ENCODE data around the gene APOL3. TPM values are rescaled to one million over a fixed set of nuclear protein-coding genes. Genes with fewer than 3 reads are reported as not detected.
A peak's percentile ranks its signal among the peaks of the same experiment; 100 is the strongest.

The APOL3 gene
- total and polyA plus RNA-seq, 2 of the 13 experiments (the other 11 are each of a cell fraction or from before 2014, with no cell fraction given), result 3.8 to 5.4 TPM

GRCh38 chr22:36165141-36165540 lies 4.6 kb upstream of the APOL3 start:
- ChIA-PET POLR2A (no interaction called here), CTCF (ENCODE audit: low intra/inter-chr PET ratio, low total read pairs) (no interaction called here)
- Histone ChIP-seq H3K36me3 (replicated peaks in 1 of 2; ENCODE audit: control insufficient read depth in 1 of 2, insufficient read depth in 2 of 2, low read length in 2 of 2) (no peaks in the 10 kb centered on the region), H3K9ac (ENCODE audit: insufficient read depth, low read depth, low read length) (no peak overlapping the region), H3K4me3 (replicated peaks in 1 of 3; ENCODE audit: insufficient read depth in 1 of 3, low read depth in 2 of 3, low read length in 3 of 3) (no peak overlapping the region), H3K4me2 (ENCODE audit: low read depth, low read length) (peak overlapping the region; percentile 26), H4K20me1 (ENCODE audit: insufficient read depth, low read length) (no peaks in the 10 kb centered on the region), H2AFZ (ENCODE audit: low read length) (no peak overlapping the region), H3K9me3 (ENCODE audit: low read length) (no peaks in the 10 kb centered on the region), H3K4me1 (ENCODE audit: insufficient read depth, low read length) (peaks cover 28% of the 10 kb centered on the region), H3K27me3 (ENCODE audit: control insufficient read depth in 1 of 2, insufficient read depth in 2 of 2, low read length in 2 of 2) (peaks cover 0 to 7% of the 10 kb centered on the region in 2 experiments; a peak in 1 of 5 replicates), H3K79me2 (ENCODE audit: insufficient read depth, low read length) (no peaks in the 10 kb centered on the region), H3K27ac (ENCODE audit: extremely low read length, insufficient read depth, low read length) (no peak overlapping the region)
- ATAC-seq, result no peak
- intact Hi-C loops (cut with micrococcal nuclease; ENCODE audit: unreplicated experiment), result no loop called here
- no TSS peak for BruUV-seq (replicated peaks)
- no peak for FAIRE-seq
- no peak for DNase-seq (ENCODE audit: low spot score)
- in situ Hi-C loops (cut with HindIII; ENCODE audit: extremely low pct_ligation_motif_present, low pct_unique_long_range_greater_than_20kb), result no loop called here
- 7% methylated on average over 2 of the region's 2 CpGs for WGBS (ENCODE audit: low lambda C conversion rate)
- TF ChIP-seq ARID4A (CRISPR knock-in tag; IDR thresholded peaks at IDR 0.05; ENCODE audit: borderline replicate concordance) (no peak), MAFF (IDR thresholded peaks at IDR 0.05; ENCODE audit: low read depth, low read length) (0 out of 2 replicates have a peak, but pooled peaks have one; percentile 19), CEBPG (CRISPR knock-in tag; IDR thresholded peaks at IDR 0.05) (peak; percentile 46; the same call in 1 of the 2 replicates), AHDC1 (CRISPR knock-in tag; IDR thresholded peaks at IDR 0.05; ENCODE audit: borderline replicate concordance) (no peak), HNRNPH1 (optimal IDR thresholded peaks at IDR 0.05; ENCODE audit: low read depth, low read length) (no peak), REL (CRISPR knock-in tag; conservative IDR thresholded peaks at IDR 0.05) (no peak), NFAT5 (CRISPR knock-in tag; IDR thresholded peaks at IDR 0.05) (no peak), CBX2 (IDR thresholded peaks at IDR 0.05; ENCODE audit: low read depth, low read length) (no peak), CBX2 (CRISPR knock-in tag; IDR thresholded peaks at IDR 0.05; ENCODE audit: low read depth) (no peak), NFYC (CRISPR knock-in tag; IDR thresholded peaks at IDR 0.05) (peak; percentile 42; the same call in 1 of the 2 replicates)

Measured in HepG2 (cell line).